Keratinocyte (primary cell): ENCODE results near the gene ATP1A4. TPM values are rescaled to one million over a fixed set of nuclear protein-coding genes. Genes with fewer than 3 reads are reported as not detected.

Experiments used
- DNase-seq: peaks from one replicate; pipeline ENCODE4 v3.0.0-alpha.2; 2011; ENCODE audit warnings: low read depth, missing footprints, low spot score
- FAIRE-seq: peaks from 2 replicates; lab custom pipeline; 2011; peaks lifted over from hg19 to GRCh38; lab: Jason Lieb, UNC
- H2AFZ ChIP-seq: 2 replicates; pipeline ENCODE4 v1.6.0; 2012; ENCODE audit warnings: low read length, control low read depth, inconsistent platforms; ENCODE audit not compliant: control insufficient read depth
- H3K27ac ChIP-seq: 2 replicates; pipeline ENCODE4 v1.5.1; 2011; ENCODE audit warnings: low read length; ENCODE audit not compliant: control insufficient read depth, insufficient read depth
- H3K27me3 ChIP-seq: 3 replicates; pipeline ENCODE4 v1.6.0; 2011; ENCODE audit warnings: low read length; ENCODE audit not compliant: control insufficient read depth, insufficient read depth; ENCODE audit errors: extremely low read depth
- H3K36me3 ChIP-seq, 2 experiments: 2 replicates in 1 of 2; 3 replicates in 1 of 2; pipeline ENCODE4 v1.5.1; 2011; ENCODE audit warnings: low read length in 2 of 2, mild to moderate bottlenecking in 1 of 2; ENCODE audit not compliant: control insufficient read depth in 2 of 2, insufficient read depth in 2 of 2; ENCODE audit errors: extremely low read depth in 1 of 2
- H3K4me1 ChIP-seq: 3 replicates; pipeline ENCODE4 v1.5.1; 2011; ENCODE audit warnings: low read length; ENCODE audit not compliant: control insufficient read depth, insufficient read depth; ENCODE audit errors: extremely low read depth
- H3K4me2 ChIP-seq: 3 replicates; pipeline ENCODE4 v1.6.0; 2011; ENCODE audit warnings: low read depth, low read length; ENCODE audit not compliant: control insufficient read depth, insufficient read depth; ENCODE audit errors: extremely low read depth
- H3K4me3 ChIP-seq, 3 experiments: fragments of 200-600 bp in 1 of 3; sonication (generic) in 1 of 3; 2 replicates in 2 of 3; 3 replicates in 1 of 3; pipeline ENCODE4 v1.5.1; 2011 to 2016; ENCODE audit warnings: low read length in 3 of 3, mild to moderate bottlenecking in 3 of 3, control low read depth in 2 of 3, inconsistent platforms in 1 of 3, low read depth in 1 of 3, mixed read lengths in 1 of 3, mixed run types in 1 of 3, moderate library complexity in 1 of 3; ENCODE audit not compliant: control insufficient read depth in 2 of 3, insufficient read depth in 2 of 3; ENCODE audit errors: extremely low read depth in 1 of 3
- H3K79me2 ChIP-seq: 2 replicates; pipeline ENCODE4 v1.6.0; 2012; ENCODE audit warnings: low read length; ENCODE audit not compliant: control insufficient read depth, insufficient read depth
- H3K9ac ChIP-seq: 3 replicates; pipeline ENCODE4 v1.6.0; 2011; ENCODE audit warnings: low read length; ENCODE audit not compliant: control insufficient read depth, insufficient read depth; ENCODE audit errors: extremely low read depth
- H3K9me1 ChIP-seq: 3 replicates; pipeline ENCODE4 v1.6.0; 2011; ENCODE audit warnings: low read length; ENCODE audit not compliant: control insufficient read depth, insufficient read depth; ENCODE audit errors: extremely low read depth
- H3K9me3 ChIP-seq: 2 replicates; pipeline ENCODE4 v1.5.1; 2012; ENCODE audit warnings: low read depth, low read length; ENCODE audit not compliant: control insufficient read depth
- H4K20me1 ChIP-seq: 3 replicates; pipeline ENCODE4 v1.6.0; 2011; ENCODE audit warnings: low read length; ENCODE audit not compliant: control insufficient read depth, insufficient read depth; ENCODE audit errors: extremely low read depth
- CTCF ChIP-seq, 3 experiments: IDR thresholded peaks in 1 of 3; conservative IDR thresholded peaks in 1 of 3; optimal IDR thresholded peaks in 1 of 3; 2 replicates in 2 of 3; 3 replicates in 1 of 3; pipeline versions ENCODE3 to v1.5.1; 2011; ENCODE audit warnings: low read length in 3 of 3, mild to moderate bottlenecking in 3 of 3, moderate library complexity in 2 of 3, control low read depth in 1 of 3, inconsistent platforms in 1 of 3; ENCODE audit not compliant: insufficient read depth in 2 of 3; ENCODE audit errors: extremely low read depth in 1 of 3
- EZH2 ChIP-seq: IDR thresholded peaks from one replicate; pipeline ENCODE4 v1.6.1; 2012; ENCODE audit warnings: inconsistent platforms, mild to moderate bottlenecking, low read length, moderate library complexity
- dilution Hi-C: fragments of 300-500 bp; cut with MboI; formaldehyde crosslinking; loops from one replicate; pipeline ENCODE4 v1.7.0; 2020; ENCODE audit warnings: low sequenced_read_pairs; ENCODE audit not compliant: extremely low pct_ligation_motif_present
- polyA plus RNA-seq, 5 experiments: library from polyadenylated mRNA; depleted of rRNA in 3 of 5; stranded (reverse) in 3 of 5; stranded (forward) in 1 of 5; unstranded in 1 of 5; fragments of >200 nt; gene quantifications; 1 replicate in 1 of 5; 2 replicates in 3 of 5; 3 replicates in 1 of 5; pipeline versions ENCODE4 v1.2.1 to v1.2.3, GENCODE V29; 2011 to 2012; ENCODE audit warnings: missing spikeins in 2 of 5, low read depth in 1 of 5, low replicate concordance in 1 of 5

The ATP1A4 gene
- polyA plus RNA-seq, 1 donor (not counting 4 experiments of a cell fraction or from before 2014, with no cell fraction given): not detected

DNA sequence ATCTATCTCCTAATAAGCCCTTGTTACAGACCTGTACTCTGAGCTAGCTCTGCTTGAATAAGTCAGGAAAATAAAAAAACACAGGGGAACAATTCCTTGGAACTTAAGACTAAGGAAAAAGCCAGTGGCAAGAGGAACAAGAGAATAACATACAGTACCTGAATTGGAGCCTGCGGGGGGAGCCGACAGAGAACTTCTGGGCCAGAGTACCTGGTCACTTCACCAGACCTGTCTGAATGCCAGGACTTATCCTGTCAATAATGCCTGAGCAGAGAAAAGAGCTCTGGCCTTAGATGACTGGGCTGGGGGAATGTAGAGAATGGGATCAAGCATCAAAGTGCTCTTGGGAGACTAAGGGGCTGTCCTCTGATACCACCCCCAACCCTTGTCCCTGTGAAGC, 68.9 kb downstream of the ATP1A4 start:
- Histone ChIP-seq H3K9ac (no peak overlapping the region), H4K20me1 (no peaks in the 10 kb centered on the region), H3K4me1 (peaks cover 50% of the 10 kb centered on the region), H3K27me3 (no peaks in the 10 kb centered on the region), H3K4me3 (no peak overlapping the region), H2AFZ (no peak overlapping the region), H3K4me2 (no peak overlapping the region), H3K79me2 (no peaks in the 10 kb centered on the region), H3K27ac (no peak overlapping the region), H3K36me3 (peaks cover 25 to 48% of the 10 kb centered on the region in 2 experiments), H3K9me3 (no peaks in the 10 kb centered on the region), H3K9me1 (peaks cover 3% of the 10 kb centered on the region)
- FAIRE-seq: no peak
- no peak for DNase-seq
- dilution Hi-C loops: no loop called here
- no peak for TF ChIP-seq CTCF (optimal IDR thresholded peaks at IDR 0.05 in 1 of 3, IDR thresholded peaks at IDR 0.05 in 1 of 3, conservative IDR thresholded peaks at IDR 0.05 in 1 of 3; ENCODE audit: extremely low read depth in 1 of 3, insufficient read depth in 2 of 3, low read length in 3 of 3)
- no peak for TF ChIP-seq EZH2

GRCh38 chr1:160221089-160221488, 69.7 kb downstream of the ATP1A4 start:
- H4K20me1 ChIP-seq: no peaks in the 10 kb centered on the region

More at GRCh38 chr1:160221089-160221488, 69.7 kb downstream of the ATP1A4 start:
- Histone ChIP-seq H3K4me1 (peaks cover 53% of the 10 kb centered on the region), H3K27me3 (no peaks in the 10 kb centered on the region), H3K27ac (no peak overlapping the region), H3K4me3 (no peak overlapping the region), H3K4me2 (no peak overlapping the region), H3K9me3 (no peaks in the 10 kb centered on the region), H2AFZ (no peak overlapping the region), H3K9ac (no peak overlapping the region), H3K9me1 (peaks cover 3% of the 10 kb centered on the region), H3K36me3 (peaks cover 21 to 43% of the 10 kb centered on the region in 2 experiments), H3K79me2 (no peaks in the 10 kb centered on the region)
- FAIRE-seq (no peak), DNase-seq (no peak)
- no peak for TF ChIP-seq EZH2
- TF ChIP-seq CTCF (optimal IDR thresholded peaks at IDR 0.05 in 1 of 3, IDR thresholded peaks at IDR 0.05 in 1 of 3, conservative IDR thresholded peaks at IDR 0.05 in 1 of 3; ENCODE audit: extremely low read depth in 1 of 3, insufficient read depth in 2 of 3, low read length in 3 of 3): no peak
- dilution Hi-C loops: no loop called here
